ENCODE measurements around the gene TRPC6.
A peak's percentile ranks its signal among the peaks of the same experiment; 100 is the strongest.
"Not testable (repeated sequence)": the region's sequence is repeated elsewhere in the genome, so short reads cannot be mapped to it uniquely, and the experiment has no call there.

Gene TRPC6

GRCh38 chr11:101448881-101449442 lies 134.8 kb downstream of the TRPC6 start:
- no peak for DNase-seq (ENCODE audit: low spot score)

- DNase-seq (ENCODE audit: low spot score), result no peak
Measured at GRCh38 chr11:101446726-101447125, 137.1 kb downstream of the TRPC6 start.

DNA sequence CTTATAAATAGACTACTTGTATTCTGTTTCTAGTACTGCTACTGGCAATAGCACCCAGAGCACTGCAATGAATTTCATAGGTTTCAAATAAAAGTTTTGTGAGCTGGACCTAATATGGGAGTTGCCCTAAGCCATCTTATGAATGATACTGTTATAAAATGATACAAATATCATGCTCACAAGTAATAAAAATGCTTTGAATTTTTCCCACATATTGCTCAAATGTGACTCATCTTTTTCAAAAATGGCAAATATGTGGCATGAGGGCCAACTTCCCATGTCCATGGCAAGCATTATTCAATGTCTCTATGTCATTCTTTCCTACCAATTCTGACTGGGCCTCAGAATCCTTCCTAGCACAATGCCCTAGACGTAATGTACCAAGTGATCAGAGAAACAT lies 137.6 kb downstream of the TRPC6 start:
- DNase-seq (ENCODE audit: low spot score), result no peak

GRCh38 chr11:101445761-101446160 lies 138.0 kb downstream of the TRPC6 start:
- DNase-seq (ENCODE audit: low spot score), result no peak

DNA sequence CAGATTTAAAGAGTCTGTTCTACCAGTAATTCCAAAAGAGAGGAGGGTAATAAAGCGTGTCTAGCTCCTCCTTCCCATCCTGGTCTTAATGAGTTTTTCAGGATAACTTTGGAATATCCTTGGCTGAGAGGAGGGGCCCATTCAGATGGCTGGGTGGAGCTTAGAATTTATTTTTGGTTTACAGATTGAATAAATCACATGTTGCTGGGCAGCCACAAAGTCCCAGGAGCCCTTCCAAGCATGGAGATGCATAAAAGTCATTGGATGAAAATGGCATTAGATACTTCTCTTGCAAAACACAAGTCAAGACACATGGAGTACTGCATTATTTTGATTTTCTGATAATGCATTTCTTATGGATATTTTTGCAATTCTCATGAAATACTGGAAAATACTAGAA lies 139.0 kb downstream of the TRPC6 start:
- DNase-seq (ENCODE audit: low spot score), result no peak

DNA sequence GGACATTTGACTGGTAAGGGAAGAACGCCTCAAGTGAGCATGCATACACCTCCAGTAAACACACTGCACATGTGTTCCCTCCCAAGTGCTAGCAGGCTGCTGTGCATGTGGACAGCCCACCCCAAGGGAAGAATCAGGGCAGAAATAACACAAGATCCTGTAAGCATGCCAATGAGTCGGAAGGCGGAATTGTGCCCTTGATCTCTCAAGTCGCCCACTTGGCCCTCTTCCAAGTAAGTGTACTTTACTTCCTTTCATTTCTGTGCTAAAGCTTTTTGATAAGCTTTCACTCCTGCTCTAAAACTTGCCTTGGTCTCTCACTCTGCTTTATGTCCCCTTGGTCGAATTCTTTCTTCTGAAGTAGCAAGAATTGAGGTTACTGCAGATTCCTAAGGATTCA lies 139.6 kb downstream of the TRPC6 start:
- DNase-seq (ENCODE audit: low spot score), result no peak

DNA sequence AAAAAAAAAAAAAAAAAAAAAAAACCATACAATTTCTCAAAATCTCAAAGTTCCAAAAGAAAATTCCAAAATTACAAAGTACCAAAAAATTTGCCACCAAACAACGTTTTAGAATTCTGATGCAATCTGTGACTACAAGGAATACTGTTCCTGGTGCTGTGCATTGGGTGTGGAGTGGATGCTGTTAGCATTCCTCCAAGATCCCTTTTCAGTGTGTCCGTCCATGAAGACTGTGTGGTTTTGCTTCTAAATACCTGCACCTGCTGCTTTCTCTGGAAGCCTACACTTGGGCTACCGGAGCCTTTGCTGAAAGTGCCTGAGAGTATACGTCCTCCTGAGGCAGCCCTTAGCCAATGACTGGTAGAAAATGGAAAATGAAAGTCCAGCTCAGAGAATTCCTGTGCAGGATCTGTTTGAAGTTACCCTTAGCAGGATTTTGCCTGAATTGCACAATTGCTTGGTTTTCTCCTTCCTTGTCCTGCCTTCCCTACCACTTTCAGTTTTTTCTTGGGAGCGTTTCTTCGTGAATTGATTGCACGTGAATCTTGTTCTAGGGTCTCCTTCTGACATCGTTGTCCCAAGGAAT lies 140.8 kb downstream of the TRPC6 start:
- DNase-seq (ENCODE audit: low spot score), result no peak

DNA sequence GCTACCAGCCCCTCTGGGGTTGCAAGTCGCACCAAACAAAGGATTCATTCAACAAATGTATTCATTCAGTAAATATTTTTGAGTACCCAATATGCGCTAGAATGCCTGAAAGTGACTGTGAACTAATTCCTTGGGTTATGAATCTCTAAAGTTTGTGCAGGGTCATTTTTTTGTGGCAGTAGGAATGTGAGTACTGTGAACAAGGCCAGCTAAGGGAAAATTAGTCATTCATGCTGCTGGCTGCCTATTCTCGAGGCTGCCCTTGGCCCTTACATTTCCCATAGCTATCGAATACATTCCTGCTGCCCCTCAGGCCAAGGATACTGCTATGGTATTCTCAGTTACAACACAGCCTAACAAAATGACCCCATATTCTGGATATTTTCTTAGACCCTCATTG lies 141.6 kb downstream of the TRPC6 start:
- no peak for DNase-seq (ENCODE audit: low spot score)

- DNase-seq (ENCODE audit: low spot score), result no peak
Measured at GRCh38 chr11:101441747-101442146, 142.1 kb downstream of the TRPC6 start.

GRCh38 chr11:101439488-101439887 lies 144.3 kb downstream of the TRPC6 start:
- no peak for DNase-seq (ENCODE audit: low spot score)

GRCh38 chr11:101438708-101439107 lies 145.1 kb downstream of the TRPC6 start:
- DNase-seq (ENCODE audit: low spot score), result not testable (repeated sequence)

DNA sequence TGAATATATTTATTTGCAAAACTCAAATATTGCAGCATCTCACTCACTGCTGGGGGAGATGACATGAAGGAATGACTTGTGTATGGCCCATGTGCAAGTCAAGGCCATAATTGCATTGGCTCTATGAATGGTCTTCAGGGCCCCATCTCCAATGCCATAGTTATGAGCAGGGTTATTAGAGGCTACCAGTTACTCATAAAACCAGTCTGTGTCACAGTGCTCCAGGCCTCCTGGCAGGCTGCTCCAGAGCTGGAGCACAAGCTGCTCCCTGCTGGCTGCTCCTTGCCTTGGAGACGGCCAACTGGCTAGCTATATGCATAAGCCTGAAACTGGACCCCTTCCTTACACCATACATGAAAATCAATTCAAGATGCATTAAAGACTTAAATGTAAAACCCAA lies 145.7 kb downstream of the TRPC6 start:
- no peak for DNase-seq (ENCODE audit: low spot score)

- peak; percentile 44 for DNase-seq (ENCODE audit: low spot score)
Measured at GRCh38 chr11:101436511-101437142, 147.2 kb downstream of the TRPC6 start.

- DNase-seq (ENCODE audit: low spot score), result no peak
Measured at GRCh38 chr11:101435408-101435973, 148.3 kb downstream of the TRPC6 start.

DNA sequence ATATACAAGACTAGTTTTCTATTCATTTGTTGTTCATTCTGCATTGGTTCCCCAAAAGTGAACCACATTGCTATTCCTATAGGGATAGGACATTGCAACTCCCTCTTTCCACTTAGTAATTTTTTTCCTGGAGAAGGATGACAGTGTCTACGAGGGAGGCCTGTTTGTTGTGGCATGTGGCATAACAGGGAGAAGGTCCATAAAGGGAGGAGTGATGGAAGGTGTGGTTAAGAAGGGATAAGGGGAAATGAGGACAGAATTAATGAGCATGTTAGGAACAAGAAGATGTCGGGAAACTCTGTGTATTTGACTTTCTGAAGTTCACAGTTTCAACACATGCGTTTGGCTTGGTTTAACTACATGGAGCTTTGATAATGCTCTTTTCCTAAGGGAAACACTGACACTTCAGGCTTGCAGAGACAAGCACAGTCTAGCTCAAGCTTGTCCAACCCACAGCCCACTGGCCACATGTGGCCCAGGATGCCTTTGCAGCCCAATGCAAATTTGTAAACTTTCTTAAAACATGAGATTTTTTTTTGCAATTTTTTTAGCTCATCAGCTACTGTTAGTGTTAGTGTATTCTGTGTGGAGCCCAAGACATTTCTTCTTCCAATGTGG lies 149.7 kb downstream of the TRPC6 start:
- DNase-seq (ENCODE audit: low spot score), result no peak

- DNase-seq (ENCODE audit: low spot score), result no peak
Measured at GRCh38 chr11:101433151-101433550, 150.7 kb downstream of the TRPC6 start.

- no peak for DNase-seq (ENCODE audit: low spot score)
Measured at GRCh38 chr11:101429703-101430540, 153.9 kb downstream of the TRPC6 start.

DNA sequence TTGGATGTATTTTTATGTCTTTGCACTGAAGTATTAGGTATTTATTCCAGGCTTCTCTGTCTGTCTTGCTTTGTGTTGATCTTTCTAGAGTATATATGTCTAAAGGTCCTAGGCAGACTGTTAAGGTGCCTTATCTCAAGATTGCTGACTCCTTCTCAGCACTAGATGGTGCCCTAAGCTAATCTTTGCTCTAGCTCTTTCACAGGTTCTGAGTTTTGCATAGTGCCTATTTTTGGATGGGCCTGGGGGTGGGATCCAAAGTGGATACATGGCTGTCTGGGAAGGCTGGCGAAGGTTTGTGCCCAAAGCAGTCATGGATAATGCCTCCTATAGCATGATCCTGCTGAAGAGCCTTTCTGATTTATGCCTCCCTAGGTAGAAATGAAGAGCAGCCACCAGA lies 154.9 kb downstream of the TRPC6 start:
- no peak for DNase-seq (ENCODE audit: low spot score)

DNA sequence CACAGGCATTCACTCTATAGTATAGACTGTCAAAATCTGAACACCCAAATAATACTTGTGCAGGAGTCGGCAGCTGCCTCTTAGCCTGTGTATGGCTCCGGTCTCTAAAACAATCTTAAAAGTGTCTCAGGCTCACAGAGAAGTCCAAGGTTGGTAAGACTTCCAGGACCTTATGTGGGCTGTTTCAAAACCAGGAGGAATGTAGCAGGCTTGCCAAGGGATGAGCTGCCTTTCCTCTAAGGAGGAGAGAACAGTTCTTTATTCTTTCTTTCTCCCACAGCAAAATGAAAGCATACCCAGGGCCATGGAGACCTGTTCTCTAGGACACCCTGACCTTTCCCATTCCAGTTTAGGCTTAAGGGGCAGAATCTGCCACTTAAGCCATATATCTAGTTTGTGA lies 176.5 kb downstream of the TRPC6 start:
- DNase-seq (ENCODE audit: low spot score), result no peak

All from SW480 (cell line).